Lower leg skin (tissue), 4 donors: ENCODE measurements around the gene RFX2. TPM values are rescaled to one million over a fixed set of nuclear protein-coding genes. Genes with fewer than 3 reads are reported as not detected.

ENCODE experiments used
- DNase-seq, 2 donors: peaks; one replicate each; pipeline ENCODE4 v3.0.0-alpha.2; 2019; ENCODE audit warnings: low spot score in 2 of 2
- H3K4me3 ChIP-seq: fragments of 200-600 bp; sonication (generic); 2 replicates; pipeline ENCODE4 v1.5.1; 2017; ENCODE audit warnings: mild to moderate bottlenecking, low read depth; ENCODE audit not compliant: poor library complexity, severe bottlenecking
- POLR2A ChIP-seq, 2 donors: fragments of 450-650 bp; IDR thresholded peaks; one replicate each; pipeline ENCODE4 v1.6.1; 2016 to 2017; ENCODE audit warnings: antibody characterized with exemption in 2 of 2, mild to moderate bottlenecking in 1 of 2, moderate library complexity in 1 of 2
- WGBS, 2 donors: methylation state at CpG; one replicate each; pipeline ENCODE4 v1.1.5; 2018; 5-methylcytosine and 5-hydroxymethylcytosine counted together
- intact Hi-C: fragments of 100-400 bp; cut with DNase I; formaldehyde crosslinking; loops from one replicate; pipeline ENCODE4 v1.15.0; 2023; ENCODE audit warnings: low total_unique reads
- total RNA-seq, 4 donors: library from RNA; depleted of rRNA; stranded (reverse); fragments of >200 nt; gene quantifications; one replicate each; pipeline ENCODE4 v1.1.0, GENCODE V29; 2016
- TF ChIP-seq, protein P1 (sequence below), 3 donors: fragments of 450-650 bp; IDR thresholded peaks; one replicate each; pipeline ENCODE4 v1.5.1; 2016; ENCODE audit warnings: antibody characterized with exemption in 3 of 3, mild to moderate bottlenecking in 3 of 3, moderate library complexity in 2 of 3

RFX2 gene
- total RNA-seq, 4 donors from 2014 or later: 19.6 to 28.7 (median 25.8) TPM

DNA sequence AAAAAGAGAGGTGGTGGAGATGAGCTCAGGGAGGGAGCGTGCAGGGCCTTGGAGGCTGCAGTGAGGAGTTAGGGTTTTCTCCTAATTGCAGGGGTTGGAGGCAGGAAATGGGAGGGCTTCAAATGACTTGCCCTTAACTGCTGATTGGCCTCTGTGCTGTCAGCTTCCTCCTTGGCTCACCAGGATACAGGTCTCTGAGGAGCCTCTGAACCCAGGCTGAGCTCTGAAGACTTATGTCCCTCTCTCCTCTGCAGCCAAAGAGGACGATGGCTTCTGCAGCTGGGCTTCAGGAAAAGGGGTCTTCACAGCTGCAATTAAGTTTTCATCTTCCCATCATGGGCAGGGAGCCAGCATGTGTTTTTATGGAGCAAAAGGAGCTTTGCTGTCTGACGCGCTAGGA lies 125.7 kb downstream of the RFX2 start:
- TF ChIP-seq, protein P1, sequence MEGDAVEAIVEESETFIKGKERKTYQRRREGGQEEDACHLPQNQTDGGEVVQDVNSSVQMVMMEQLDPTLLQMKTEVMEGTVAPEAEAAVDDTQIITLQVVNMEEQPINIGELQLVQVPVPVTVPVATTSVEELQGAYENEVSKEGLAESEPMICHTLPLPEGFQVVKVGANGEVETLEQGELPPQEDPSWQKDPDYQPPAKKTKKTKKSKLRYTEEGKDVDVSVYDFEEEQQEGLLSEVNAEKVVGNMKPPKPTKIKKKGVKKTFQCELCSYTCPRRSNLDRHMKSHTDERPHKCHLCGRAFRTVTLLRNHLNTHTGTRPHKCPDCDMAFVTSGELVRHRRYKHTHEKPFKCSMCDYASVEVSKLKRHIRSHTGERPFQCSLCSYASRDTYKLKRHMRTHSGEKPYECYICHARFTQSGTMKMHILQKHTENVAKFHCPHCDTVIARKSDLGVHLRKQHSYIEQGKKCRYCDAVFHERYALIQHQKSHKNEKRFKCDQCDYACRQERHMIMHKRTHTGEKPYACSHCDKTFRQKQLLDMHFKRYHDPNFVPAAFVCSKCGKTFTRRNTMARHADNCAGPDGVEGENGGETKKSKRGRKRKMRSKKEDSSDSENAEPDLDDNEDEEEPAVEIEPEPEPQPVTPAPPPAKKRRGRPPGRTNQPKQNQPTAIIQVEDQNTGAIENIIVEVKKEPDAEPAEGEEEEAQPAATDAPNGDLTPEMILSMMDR (IDR thresholded peaks at IDR 0.05): no peak
- no peak for TF ChIP-seq POLR2A (IDR thresholded peaks at IDR 0.05)
- WGBS, 2 donors: 78 to 84% methylated on average over 4 of the region's 4 CpGs
- intact Hi-C loops: no loop called here
- no peak for DNase-seq
- no peak overlapping the region for H3K4me3 ChIP-seq

DNA sequence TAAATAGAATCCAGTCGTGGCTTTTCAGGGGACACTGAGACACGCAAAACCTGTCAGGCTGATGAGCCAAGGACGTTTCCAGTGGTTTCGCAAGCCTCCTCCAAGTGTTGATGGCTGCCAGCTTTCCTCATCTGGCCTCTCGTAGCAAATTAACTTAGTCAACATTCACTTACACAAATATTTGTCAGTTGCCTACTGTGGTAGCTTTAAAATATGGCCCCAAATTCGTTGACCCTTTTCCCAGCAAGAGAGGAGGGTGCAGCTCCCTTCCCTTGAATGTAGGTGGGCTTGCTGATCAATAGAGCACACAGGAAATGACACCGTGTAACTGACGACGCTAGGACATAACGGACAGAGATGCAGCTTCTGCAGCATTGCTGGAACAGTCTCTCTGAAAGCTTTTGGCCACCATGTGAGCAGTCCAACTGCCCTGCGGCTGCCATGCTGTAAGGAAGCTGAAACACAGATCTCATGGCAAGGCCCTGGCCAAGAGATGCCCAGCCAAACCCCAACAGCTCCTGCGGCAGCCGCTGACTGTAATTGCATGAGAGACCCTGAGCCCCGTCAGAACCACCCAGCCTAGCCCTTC lies 126.8 kb downstream of the RFX2 start:
- peak in 1 of 2 donors; percentile 38 for DNase-seq
- WGBS, 2 donors: 61% methylated on average over 14 of the region's 14 CpGs
- intact Hi-C loops: no loop called here
- TF ChIP-seq, protein P1 (IDR thresholded peaks at IDR 0.05): no peak
- no peak for TF ChIP-seq POLR2A (IDR thresholded peaks at IDR 0.05)
- H3K4me3 ChIP-seq: no peak overlapping the region

DNA sequence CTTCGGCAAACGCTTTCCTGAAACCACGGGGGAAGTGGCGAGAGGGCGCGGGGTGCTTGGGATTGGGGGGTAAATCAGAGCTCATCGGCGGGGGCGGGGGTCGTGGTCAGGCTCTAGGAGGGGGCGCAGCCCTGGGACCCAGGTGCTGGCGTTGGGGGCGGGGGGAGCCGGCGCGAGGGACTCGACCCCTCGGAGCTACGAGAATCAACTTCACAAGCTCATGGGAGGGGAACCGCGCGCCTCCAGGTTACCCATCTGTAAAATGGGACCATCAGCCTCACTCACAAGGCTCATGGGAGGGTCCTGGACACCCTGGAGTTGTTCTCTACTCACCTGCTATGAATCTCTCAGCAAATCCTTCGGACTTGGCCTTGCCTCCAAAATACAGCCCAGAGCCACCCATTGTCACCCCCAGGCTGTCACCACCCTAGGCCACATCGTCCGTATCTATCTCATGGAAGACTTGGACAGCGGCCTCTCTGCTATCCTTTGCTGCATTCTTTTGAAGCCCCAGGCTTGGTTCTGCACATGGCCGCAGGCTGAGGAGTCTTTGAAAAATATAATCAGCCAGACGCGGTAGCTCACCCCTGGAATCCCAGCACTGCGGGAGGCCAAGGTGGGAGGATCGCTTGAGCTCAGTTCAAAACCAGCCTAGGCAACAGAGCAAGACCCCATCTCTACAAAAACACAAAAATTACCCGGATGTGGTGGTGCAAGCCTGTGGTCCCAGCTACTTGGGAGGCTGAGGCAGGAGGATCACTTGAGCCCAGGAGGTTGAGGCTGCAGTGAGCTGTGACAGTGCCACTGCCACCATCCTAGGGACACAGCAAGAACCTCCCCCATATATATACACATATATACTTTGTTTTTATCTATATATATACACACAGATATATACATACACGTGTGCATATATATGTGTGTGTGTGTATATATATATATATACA lies 131.4 kb downstream of the RFX2 start:
- TF ChIP-seq, protein P1 (IDR thresholded peaks at IDR 0.05): no peak
- TF ChIP-seq POLR2A (IDR thresholded peaks at IDR 0.05): no peak
- 47 to 58% methylated on average over 19 to 27 of the region's 33 CpGs for WGBS, 2 donors
- peak overlapping the region; percentile 20 for H3K4me3 ChIP-seq
- DNase-seq: no peak
- intact Hi-C loops: no loop called here

- TF ChIP-seq, protein P1 (IDR thresholded peaks at IDR 0.05): no peak
- TF ChIP-seq POLR2A (IDR thresholded peaks at IDR 0.05): no peak
- H3K4me3 ChIP-seq: peak within 1 kb of the TSS; percentile 94
- WGBS, 2 donors: 0% methylated on average over 49 to 61 of the region's 88 CpGs
- intact Hi-C loops: no loop called here
- DNase-seq: peak; percentile 96 to 99
Observed at GRCh38 chr19:5977785-5978605, 132.3 kb downstream of the RFX2 start, which contains the start of gene RANBP3. RANBP3 (minus strand) TSS chr19:5978140; CDS start chr19:5978082, 58 bp downstream.

DNA sequence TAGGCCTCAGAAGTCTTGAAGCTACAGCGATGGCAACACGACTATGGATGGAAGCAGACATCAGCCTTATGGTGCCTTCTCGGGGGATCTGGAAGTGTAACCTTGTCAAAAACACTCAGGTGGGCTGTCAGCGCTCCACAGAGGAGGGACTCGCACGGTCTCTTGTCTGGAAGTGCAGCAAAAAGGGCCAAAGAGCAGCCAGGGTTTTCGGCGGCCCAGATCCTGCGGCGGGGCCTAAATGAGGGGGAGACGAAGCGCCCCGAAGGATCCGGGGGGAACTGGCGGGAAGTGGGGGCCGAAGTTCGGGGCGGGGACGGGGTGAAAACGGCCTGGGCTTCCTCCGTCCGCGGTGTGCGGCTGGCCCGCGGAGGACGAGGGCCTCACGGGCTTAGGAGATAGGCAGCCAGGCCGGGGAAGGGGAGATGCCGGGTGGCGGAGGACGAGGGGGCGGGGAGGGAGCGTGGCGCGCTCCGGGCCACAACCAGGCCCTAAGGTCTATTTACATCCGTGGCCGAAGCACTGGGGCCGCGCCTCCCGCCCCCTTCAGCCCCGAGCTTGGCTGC lies 133.0 kb downstream of the RFX2 start:
- peak overlapping the region; percentile 94 for H3K4me3 ChIP-seq
- WGBS, 2 donors: 1% methylated on average over 19 to 37 of the region's 43 CpGs
- no peak for DNase-seq
- intact Hi-C loops: no loop called here
- TF ChIP-seq POLR2A (IDR thresholded peaks at IDR 0.05): no peak
- TF ChIP-seq, protein P1 (IDR thresholded peaks at IDR 0.05): no peak
